SH-SY5Y (cell line): ENCODE measurements around the gene GSG1L.

Source experiments
- GATA2 ChIP-seq: IDR thresholded peaks from 2 replicates; pipeline ENCODE4 v1.6.1; 2011; ENCODE audit warnings: mild to moderate bottlenecking, low read depth, low read length
- GATA3 ChIP-seq: IDR thresholded peaks from 2 replicates; pipeline ENCODE4 v1.6.1; 2011; ENCODE audit warnings: low read depth, mild to moderate bottlenecking, low read length, moderate library complexity

DNA sequence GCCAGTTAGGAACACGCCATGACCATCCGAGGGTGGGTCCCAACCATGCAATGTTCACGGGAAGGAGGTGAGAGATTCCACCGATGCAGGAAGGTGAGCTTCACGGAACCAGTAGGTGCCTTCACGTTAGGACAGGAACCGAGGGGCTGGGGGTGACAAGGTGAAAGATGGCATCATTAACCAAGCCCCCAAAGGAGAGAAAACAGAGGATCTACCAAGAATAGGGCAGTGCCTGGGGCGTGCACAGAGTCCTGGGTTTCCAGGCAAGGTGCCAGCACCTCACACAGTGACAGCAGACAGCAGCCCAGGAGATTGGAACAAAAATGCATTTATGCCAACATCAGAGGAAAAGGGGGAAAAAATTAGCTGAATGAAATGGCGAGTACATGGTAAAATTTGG is 137.9 kb downstream of the GSG1L start:
- TF ChIP-seq GATA3 (no peak), GATA2 (no peak; the same call in 1 of the 2 replicates)
